Smooth muscle cell (in vitro differentiated cells): ENCODE measurements around the gene XRRA1. TPM values are rescaled to one million over a fixed set of nuclear protein-coding genes. Genes with fewer than 3 reads are reported as not detected.

Source experiments
- DNase-seq: peaks from one replicate; lab custom pipeline; 2025; ENCODE audit not compliant: unreplicated experiment; lab: John Stamatoyannopoulos, UW
- H2AFZ ChIP-seq: fragments of 200-600 bp; sonication (generic); 2 replicates; pipeline ENCODE4 v1.6.0; 2016; ENCODE audit warnings: antibody characterized with exemption, low read depth, mild to moderate bottlenecking
- H3F3A ChIP-seq: fragments of 200-600 bp; sonication (generic); 2 replicates; pipeline ENCODE4 v1.6.0; 2017; ENCODE audit warnings: antibody characterized with exemption, low read depth
- H3K27ac ChIP-seq: fragments of 200-600 bp; sonication (generic); 2 replicates; pipeline ENCODE4 v1.5.1; 2016; ENCODE audit warnings: low read depth, mild to moderate bottlenecking
- H3K27me3 ChIP-seq: fragments of 200-600 bp; sonication (generic); 2 replicates; pipeline ENCODE4 v1.6.1; 2016; ENCODE audit warnings: low read depth, mild to moderate bottlenecking
- H3K36me3 ChIP-seq: fragments of 200-600 bp; sonication (generic); 2 replicates; pipeline ENCODE4 v1.5.1; 2016; ENCODE audit warnings: low read depth
- H3K4me1 ChIP-seq: fragments of 200-600 bp; sonication (generic); 2 replicates; pipeline ENCODE4 v1.5.1; 2016; ENCODE audit warnings: low read depth
- H3K4me2 ChIP-seq: fragments of 200-600 bp; sonication (generic); 2 replicates; pipeline ENCODE4 v1.6.0; 2016; ENCODE audit warnings: mild to moderate bottlenecking
- H3K4me3 ChIP-seq: fragments of 200-600 bp; sonication (generic); 2 replicates; pipeline ENCODE4 v1.5.1; 2016; ENCODE audit warnings: mild to moderate bottlenecking
- H3K79me2 ChIP-seq: fragments of 200-600 bp; sonication (generic); 2 replicates; pipeline ENCODE4 v1.6.0; 2016; ENCODE audit warnings: low read depth, mild to moderate bottlenecking
- H3K9ac ChIP-seq: fragments of 200-600 bp; sonication (generic); 2 replicates; pipeline ENCODE4 v1.6.0; 2016; ENCODE audit warnings: low read depth
- H3K9me3 ChIP-seq: fragments of 200-600 bp; sonication (generic); replicated peaks from 2 replicates; pipeline ENCODE4 v1.5.1; 2016; ENCODE audit warnings: low read depth
- H4K20me1 ChIP-seq: fragments of 200-600 bp; sonication (generic); 2 replicates; pipeline ENCODE4 v1.6.0; 2016; ENCODE audit warnings: low read depth
- WGBS: methylation state at CpG from one replicate; pipeline ENCODE4 v1.1.7; 2016; ENCODE audit warnings: low lambda C conversion rate; 5-methylcytosine and 5-hydroxymethylcytosine counted together
- polyA plus RNA-seq: library from polyadenylated mRNA; unstranded; fragments of >200 nt; fragmentation: Nextera tagmentation; extraction: Ambion mirVana; gene quantifications from 2 replicates; pipeline ENCODE4 v1.2.1, GENCODE V29; 2016
- total RNA-seq: library from RNA; depleted of rRNA; stranded (reverse); fragments of >200 nt; gene quantifications from 2 replicates; pipeline ENCODE4 v1.2.3, GENCODE V29; 2014
- TF ChIP-seq, protein P1 (sequence below): fragments of 200-600 bp; sonication (generic); IDR thresholded peaks from 2 replicates; pipeline ENCODE4 v1.5.1; 2017; ENCODE audit warnings: borderline replicate concordance, mild to moderate bottlenecking, antibody characterized with exemption; ENCODE audit not compliant: insufficient read depth, poor library complexity, severe bottlenecking

XRRA1 gene
- total and polyA plus RNA-seq, 2 experiments from 2014 or later: 3.8 to 9.4 TPM

DNA sequence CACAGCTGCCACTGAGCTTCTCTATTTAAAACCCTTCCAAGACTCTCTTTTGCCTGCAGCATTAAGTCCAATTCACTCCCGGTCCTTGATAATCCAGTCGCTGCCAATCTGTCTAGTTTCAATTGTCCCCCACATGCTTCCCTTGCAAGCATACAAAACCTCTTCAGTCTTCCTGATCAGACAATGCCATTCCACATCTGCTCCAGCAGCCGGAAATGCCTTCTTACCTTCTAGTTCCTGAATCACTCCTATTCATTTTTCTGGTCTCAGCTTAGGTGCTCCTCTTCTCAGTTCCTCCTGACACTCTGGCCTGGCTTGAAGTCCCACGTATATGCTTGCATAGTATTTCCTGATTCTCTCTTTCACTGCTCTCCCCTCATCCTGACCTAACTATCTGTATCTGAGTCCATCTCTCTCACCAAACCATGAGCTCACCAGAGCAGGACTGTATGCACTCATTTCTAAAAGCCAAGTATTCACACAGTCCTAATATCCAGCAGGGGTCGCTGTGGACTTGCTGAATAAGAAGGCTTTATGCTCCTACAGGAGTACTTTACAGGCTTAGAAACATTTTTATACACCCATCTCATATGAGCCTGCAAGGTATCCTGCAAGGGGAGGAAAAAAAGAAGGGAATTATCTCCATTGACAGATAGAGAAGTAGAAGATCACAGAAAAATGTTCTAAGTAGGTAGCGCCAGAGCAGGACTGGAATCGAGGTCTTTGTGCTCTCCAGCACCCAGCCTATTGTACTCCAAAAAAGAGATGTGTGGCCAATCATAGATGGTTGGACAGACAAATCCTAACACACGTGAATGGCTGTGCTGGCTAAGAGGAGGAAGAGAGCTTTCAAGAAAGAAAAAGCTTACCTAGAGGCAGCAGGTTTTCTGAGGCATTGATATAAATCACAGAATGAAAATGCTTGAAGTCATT, 19.2 kb downstream of the XRRA1 start:
- Histone ChIP-seq H3K36me3 (no peaks in the 10 kb centered on the region), H3K9me3 (no peaks in the 10 kb centered on the region), H4K20me1 (no peaks in the 10 kb centered on the region), H3K27ac (no peak overlapping the region), H2AFZ (no peak overlapping the region), H3K4me3 (no peak overlapping the region), H3K79me2 (no peaks in the 10 kb centered on the region), H3K4me1 (no peaks in the 10 kb centered on the region), H3K27me3 (no peaks in the 10 kb centered on the region), H3F3A (no peaks in the 10 kb centered on the region), H3K4me2 (no peak overlapping the region), H3K9ac (no peak overlapping the region)
- no peak for DNase-seq
- 63% methylated on average over 8 of the region's 8 CpGs for WGBS
- TF ChIP-seq, protein P1, sequence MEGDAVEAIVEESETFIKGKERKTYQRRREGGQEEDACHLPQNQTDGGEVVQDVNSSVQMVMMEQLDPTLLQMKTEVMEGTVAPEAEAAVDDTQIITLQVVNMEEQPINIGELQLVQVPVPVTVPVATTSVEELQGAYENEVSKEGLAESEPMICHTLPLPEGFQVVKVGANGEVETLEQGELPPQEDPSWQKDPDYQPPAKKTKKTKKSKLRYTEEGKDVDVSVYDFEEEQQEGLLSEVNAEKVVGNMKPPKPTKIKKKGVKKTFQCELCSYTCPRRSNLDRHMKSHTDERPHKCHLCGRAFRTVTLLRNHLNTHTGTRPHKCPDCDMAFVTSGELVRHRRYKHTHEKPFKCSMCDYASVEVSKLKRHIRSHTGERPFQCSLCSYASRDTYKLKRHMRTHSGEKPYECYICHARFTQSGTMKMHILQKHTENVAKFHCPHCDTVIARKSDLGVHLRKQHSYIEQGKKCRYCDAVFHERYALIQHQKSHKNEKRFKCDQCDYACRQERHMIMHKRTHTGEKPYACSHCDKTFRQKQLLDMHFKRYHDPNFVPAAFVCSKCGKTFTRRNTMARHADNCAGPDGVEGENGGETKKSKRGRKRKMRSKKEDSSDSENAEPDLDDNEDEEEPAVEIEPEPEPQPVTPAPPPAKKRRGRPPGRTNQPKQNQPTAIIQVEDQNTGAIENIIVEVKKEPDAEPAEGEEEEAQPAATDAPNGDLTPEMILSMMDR: peak; percentile 89

DNA sequence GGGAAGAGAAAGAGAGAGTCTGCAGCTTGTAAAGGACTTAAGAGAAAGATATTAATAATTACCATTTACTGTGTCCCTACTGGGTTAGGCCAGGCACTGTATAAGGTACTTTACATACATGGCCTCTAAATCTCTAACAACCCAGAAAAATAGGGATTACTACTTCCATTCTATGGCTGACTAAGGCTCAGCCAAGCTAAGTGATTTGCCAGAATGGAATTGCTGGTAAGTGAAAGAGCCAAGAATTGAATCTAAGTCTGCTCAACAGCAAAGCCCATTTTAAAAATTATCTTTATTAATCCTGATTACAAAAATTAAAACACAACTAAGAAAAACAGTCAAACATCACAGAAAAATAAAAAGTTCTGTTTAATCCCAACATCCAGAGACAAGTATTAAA, 21.4 kb downstream of the XRRA1 start:
- H3K36me3 ChIP-seq: no peaks in the 10 kb centered on the region
- no peak for DNase-seq
- no peaks in the 10 kb centered on the region for H3K79me2 ChIP-seq
- H2AFZ ChIP-seq: no peak overlapping the region
- no peaks in the 10 kb centered on the region for H3F3A ChIP-seq
- no peaks in the 10 kb centered on the region for H4K20me1 ChIP-seq
- H3K9me3 ChIP-seq: no peaks in the 10 kb centered on the region
- H3K9ac ChIP-seq: no peak overlapping the region
- no peaks in the 10 kb centered on the region for H3K27me3 ChIP-seq
- H3K4me1 ChIP-seq: no peaks in the 10 kb centered on the region
- H3K4me3 ChIP-seq: no peak overlapping the region
- no peak overlapping the region for H3K27ac ChIP-seq
- no peak overlapping the region for H3K4me2 ChIP-seq
- TF ChIP-seq, protein P1: no peak

DNA sequence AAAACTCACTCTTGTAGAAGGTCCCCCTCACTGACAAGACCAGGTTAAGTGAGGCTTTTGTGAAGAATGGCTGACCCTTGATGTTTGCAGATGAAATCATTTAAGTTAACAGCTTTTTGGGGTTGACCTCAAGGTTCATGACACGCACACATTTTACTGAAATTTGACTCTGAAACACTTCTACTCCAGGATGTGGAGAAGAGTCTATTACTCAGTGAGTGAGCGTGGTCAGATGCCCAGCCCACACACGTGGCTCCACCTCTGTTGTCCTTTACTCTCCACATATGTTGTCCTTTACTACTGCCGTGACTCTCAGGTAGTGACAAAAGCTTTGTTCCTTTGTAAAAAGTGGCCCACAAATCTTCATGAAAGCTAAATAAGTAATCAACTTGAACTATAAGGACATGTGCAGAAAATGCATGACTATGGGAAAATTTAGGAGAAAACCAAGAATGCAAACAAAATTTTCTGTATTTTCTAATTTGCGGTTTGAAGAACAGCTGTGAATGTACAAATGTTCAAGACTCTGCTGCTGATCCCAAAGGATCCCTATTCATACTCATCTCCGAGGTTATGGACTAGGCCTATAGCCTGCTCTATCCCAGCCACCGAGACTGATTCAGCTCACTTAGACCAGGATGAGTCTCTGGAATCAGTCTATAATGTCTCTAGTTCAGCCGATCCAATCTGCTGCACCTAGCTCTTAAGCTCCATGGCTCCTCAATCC, 22.4 kb downstream of the XRRA1 start:
- no peak overlapping the region for H3K9ac ChIP-seq
- no peaks in the 10 kb centered on the region for H3F3A ChIP-seq
- H3K79me2 ChIP-seq: no peaks in the 10 kb centered on the region
- no peaks in the 10 kb centered on the region for H3K9me3 ChIP-seq
- H3K4me2 ChIP-seq: no peak overlapping the region
- H3K4me3 ChIP-seq: no peak overlapping the region
- H3K4me1 ChIP-seq: no peaks in the 10 kb centered on the region
- WGBS: 80% methylated on average over 8 of the region's 8 CpGs
- no peak overlapping the region for H3K27ac ChIP-seq
- no peak overlapping the region for H2AFZ ChIP-seq
- DNase-seq: no peak
- no peaks in the 10 kb centered on the region for H4K20me1 ChIP-seq
- H3K27me3 ChIP-seq: no peaks in the 10 kb centered on the region
- H3K36me3 ChIP-seq: no peaks in the 10 kb centered on the region
- TF ChIP-seq, protein P1: no peak
